Measurements from ENCODE around the gene C4orf50. TPM values are rescaled to one million over a fixed set of nuclear protein-coding genes. Genes with fewer than 3 reads are reported as not detected.

Gene C4orf50
- total RNA-seq, 1 experiment from 2014 or later, result not detected

DNA sequence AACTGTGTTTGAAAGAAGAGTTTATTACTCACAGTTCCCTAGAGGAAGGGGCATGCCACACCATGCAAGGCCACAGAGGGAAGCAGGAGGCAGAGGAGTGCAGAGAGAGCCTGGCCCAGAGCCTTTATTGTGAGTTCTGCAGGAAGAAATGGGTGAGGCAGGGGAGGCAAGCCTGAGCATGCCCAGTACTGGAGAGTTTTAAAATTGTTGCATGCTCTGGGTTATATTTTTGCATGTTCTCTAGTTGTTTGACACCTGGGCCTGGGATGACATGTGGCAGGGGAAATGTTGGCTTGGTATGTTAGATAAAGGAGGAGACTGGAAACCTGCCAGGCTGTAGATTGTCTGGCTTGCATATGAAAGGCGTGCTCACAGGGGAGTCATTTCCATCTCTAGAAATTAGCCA is 105.6 kb downstream of the C4orf50 start:
- Histone ChIP-seq H3K4me3 (no peak overlapping the region), H3K27me3 (no peaks in the 10 kb centered on the region), H3K9me3 (no peaks in the 10 kb centered on the region), H3K36me3 (no peaks in the 10 kb centered on the region)
- DNase-seq, result no peak

DNA sequence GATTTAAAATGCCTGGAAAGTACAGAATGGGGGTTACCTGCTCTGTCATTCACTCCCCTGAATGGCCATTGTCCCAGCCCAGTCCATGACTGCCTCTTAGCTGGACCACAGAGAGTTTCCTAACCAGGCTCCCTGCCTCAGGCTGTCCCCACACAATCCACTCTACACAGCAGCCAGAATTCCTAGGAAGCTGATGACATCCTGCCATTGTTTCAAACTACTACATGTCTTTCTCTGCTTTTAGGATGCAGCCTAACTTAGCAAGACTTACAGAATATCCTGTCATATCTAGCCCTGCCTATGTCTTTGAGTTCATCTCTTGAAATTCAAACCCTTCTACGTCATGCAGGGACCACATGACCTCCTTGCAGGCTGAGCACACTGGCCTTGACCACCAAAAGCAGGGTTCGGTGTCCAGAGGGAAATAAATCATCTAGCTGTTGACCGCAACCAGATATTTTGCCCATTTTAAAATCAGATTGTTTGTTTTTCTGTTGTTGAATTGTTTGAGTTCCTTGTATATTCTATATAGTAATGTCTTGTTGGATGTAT is 109.3 kb downstream of the C4orf50 start:
- Histone ChIP-seq H3K9me3 (no peaks in the 10 kb centered on the region), H3K27me3 (no peaks in the 10 kb centered on the region), H3K4me3 (no peak overlapping the region), H3K36me3 (no peaks in the 10 kb centered on the region)
- no peak for DNase-seq

DNA sequence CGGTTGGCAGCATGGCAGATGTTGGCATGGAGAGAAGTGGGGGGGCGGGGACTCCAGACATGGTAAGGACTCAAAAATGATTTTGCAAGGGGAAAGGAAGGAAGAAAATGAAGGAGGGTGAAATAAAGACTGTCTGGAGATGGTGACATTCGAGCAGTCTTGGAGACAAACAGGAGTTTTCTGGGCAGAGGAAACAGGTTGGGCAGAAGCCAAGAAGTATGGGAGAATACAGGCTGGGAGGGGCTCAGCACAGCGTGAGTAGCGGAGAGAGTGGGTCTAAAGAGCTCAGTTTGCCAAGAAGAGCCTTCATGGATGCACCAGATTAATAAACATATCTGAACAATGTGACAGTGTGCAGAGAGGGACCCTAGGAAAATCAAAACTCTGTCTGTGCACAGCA is 112.0 kb downstream of the C4orf50 start:
- H3K27me3 ChIP-seq, result no peaks in the 10 kb centered on the region
- no peak for DNase-seq
- H3K36me3 ChIP-seq, result no peaks in the 10 kb centered on the region
- no peaks in the 10 kb centered on the region for H3K9me3 ChIP-seq
- no peak overlapping the region for H3K4me3 ChIP-seq

DNA sequence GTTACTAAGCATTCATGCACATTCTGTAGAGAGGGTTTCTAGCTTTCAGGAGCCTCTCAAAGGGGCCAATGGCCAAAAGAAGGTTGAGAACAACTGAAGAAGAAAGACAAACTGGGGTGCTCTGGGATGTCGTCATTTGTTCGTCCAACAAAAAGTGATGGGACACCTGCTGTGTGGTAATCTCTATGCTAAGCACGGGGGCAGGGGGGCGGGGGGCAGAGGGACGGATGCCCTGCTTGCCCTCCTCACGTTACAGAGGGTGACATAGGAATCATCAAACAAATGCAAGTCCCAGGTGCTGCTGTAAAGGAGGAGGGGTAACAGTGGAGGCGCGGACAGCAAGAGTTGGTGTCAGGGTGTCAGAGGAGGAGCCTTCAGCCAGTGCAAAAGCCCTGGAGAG is 112.5 kb downstream of the C4orf50 start:
- Histone ChIP-seq H3K36me3 (no peaks in the 10 kb centered on the region), H3K4me3 (no peak overlapping the region), H3K27me3 (no peaks in the 10 kb centered on the region), H3K9me3 (no peaks in the 10 kb centered on the region)
- DNase-seq, result no peak

DNA sequence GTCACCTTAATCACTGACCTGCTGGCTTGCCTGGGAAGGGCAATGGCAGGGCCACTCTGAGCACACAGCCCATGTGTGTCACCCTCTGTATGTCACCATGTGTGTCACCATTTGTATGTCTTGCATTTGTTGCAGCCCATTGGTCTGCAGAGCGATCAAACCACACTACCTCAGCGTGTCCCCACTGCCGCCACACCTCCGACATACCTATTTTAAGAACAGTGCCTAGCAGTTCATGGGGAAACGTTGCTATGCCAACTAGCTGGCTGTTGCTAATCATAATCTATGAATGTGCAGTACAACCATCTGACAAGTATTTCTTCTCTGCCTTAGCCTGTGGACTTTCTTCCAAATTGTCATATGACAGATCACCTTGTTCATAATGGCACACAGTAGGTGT is 117.4 kb downstream of the C4orf50 start:
- H3K36me3 ChIP-seq, result no peaks in the 10 kb centered on the region
- no peaks in the 10 kb centered on the region for H3K9me3 ChIP-seq
- DNase-seq, result no peak
- H3K27me3 ChIP-seq, result no peaks in the 10 kb centered on the region
- no peak overlapping the region for H3K4me3 ChIP-seq

DNA sequence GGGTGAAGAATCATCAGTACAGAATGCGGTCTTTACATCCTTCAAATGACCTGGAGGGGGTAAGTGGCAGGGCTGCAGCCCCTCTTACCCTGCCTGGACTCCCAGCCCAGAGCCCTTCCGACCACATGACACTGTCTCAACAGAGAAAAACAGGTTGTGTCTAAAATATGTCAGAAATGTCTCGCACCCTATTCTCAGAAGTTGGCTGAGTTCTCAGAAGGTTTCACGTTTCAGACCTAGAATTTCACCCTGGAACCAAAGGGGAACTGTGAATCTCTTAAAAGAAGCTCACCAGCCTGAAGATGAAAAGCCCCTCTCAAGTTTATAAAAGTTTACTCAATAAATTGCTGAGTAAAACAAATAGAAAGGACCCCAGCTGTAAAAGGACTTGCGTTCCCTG is 118.3 kb downstream of the C4orf50 start:
- no peaks in the 10 kb centered on the region for H3K27me3 ChIP-seq
- no peak for DNase-seq
- H3K9me3 ChIP-seq, result no peaks in the 10 kb centered on the region
- H3K36me3 ChIP-seq, result no peaks in the 10 kb centered on the region
- H3K4me3 ChIP-seq, result no peak overlapping the region

DNA sequence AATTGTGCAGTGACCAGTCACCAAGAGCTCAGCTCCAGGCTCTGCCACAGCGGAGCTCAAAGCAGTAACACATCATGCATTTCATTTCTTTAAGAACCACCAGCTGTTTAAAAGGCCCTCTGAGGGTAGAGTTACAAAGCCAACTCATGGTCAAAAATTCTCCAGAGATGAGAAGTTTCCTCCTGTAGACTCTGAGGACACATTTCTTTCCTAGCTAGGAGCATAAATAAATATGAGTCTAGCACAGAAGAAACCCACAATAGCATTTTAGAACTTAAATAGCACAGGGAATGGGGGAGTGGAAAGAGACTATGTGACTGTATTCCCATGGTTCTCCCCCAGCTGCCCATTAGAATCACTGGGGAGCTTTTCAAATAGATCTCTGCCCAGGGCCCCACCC is 118.8 kb downstream of the C4orf50 start:
- no peaks in the 10 kb centered on the region for H3K36me3 ChIP-seq
- DNase-seq, result no peak
- no peaks in the 10 kb centered on the region for H3K27me3 ChIP-seq
- H3K4me3 ChIP-seq, result no peak overlapping the region
- no peaks in the 10 kb centered on the region for H3K9me3 ChIP-seq

DNA sequence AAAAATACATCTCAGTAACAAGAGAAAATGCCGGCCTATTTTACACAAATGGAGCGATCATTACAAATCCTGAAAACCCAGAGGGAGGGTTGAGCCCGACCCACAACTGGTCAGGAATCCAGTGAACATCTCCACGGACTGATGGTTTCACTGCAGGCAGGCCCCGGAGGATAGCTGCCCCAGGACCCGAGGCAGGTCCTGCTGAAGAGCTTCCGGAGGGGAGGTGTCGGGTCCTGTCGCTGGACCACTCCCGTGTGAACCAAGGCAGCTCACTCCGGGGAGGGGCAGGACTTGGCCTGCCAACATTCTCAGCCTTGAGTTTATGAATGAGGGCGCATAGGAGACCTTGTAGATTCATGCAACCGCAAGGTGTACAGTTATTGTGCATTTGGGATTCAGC is 120.6 kb downstream of the C4orf50 start:
- peaks cover 3% of the 10 kb centered on the region; the same call in 1 of the 2 replicates for H3K27me3 ChIP-seq
- no peaks in the 10 kb centered on the region for H3K9me3 ChIP-seq
- no peak overlapping the region for H3K4me3 ChIP-seq
- H3K36me3 ChIP-seq, result no peaks in the 10 kb centered on the region
- DNase-seq, result no peak

DNA sequence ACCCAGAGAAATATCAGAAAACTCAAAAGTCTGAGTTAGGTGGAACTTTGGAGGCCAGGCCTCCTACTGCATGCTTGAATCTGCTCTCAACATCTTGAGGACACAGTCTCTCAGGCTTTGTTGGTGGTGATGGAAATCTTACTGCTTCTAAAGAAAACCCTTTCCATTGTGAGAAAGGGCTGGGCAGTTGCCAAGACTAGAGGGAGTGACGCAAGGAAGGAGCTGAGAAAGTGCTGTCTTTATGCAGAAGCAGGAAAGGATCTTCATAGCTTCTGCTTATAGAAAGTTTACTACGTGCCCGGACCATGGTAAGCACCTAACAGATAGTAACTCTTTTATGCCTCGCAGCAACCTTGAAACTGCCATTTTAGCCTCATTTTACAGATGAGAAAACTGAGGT is 122.9 kb downstream of the C4orf50 start:
- H3K9me3 ChIP-seq, result no peaks in the 10 kb centered on the region
- H3K36me3 ChIP-seq, result no peaks in the 10 kb centered on the region
- no peak for DNase-seq
- no peak overlapping the region for H3K4me3 ChIP-seq
- peaks cover 11% of the 10 kb centered on the region for H3K27me3 ChIP-seq

DNA sequence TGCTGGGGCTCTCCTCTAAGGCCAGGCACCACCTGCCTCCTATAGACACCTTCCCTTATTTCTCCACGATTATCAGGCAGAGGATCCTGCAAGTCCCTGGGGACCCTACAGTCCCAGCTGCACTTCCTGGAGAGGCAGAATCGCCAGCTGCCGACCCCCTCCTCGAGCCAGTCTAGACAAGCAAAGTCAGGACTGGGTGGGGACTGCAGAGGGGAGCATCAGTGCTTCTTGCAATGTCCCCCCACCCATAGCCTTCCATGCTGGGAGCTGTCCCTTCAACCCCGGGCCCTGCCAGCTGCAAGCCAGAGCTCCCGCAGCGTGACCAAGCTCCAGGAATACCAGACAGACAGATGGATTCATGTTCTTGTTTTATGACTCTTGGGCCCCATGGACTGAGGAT is 124.0 kb downstream of the C4orf50 start:
- DNase-seq, result no peak
- H3K4me3 ChIP-seq, result no peak overlapping the region
- H3K27me3 ChIP-seq, result peaks cover 14% of the 10 kb centered on the region
- no peaks in the 10 kb centered on the region for H3K36me3 ChIP-seq
- no peaks in the 10 kb centered on the region for H3K9me3 ChIP-seq

DNA sequence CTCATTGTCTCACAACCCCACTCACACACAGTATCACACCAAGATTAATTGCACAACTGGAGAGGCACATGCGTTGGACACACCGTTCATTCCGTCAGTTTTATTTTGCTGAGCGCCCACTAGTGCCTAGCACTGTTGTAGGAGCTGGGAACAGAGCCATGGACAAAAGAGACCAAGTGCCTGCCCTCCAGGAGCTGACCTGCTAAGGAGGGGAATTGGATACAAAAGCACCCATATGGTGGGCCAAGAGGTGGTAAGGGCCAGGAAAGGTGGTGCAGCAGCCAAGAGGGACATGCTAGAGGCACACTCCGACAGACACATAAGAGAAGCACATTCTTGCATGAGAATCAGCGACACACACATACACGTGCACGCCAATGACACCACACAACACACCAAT is 124.6 kb downstream of the C4orf50 start:
- Histone ChIP-seq H3K27me3 (peaks cover 14% of the 10 kb centered on the region), H3K36me3 (no peaks in the 10 kb centered on the region), H3K9me3 (no peaks in the 10 kb centered on the region), H3K4me3 (no peak overlapping the region)
- DNase-seq, result no peak

DNA sequence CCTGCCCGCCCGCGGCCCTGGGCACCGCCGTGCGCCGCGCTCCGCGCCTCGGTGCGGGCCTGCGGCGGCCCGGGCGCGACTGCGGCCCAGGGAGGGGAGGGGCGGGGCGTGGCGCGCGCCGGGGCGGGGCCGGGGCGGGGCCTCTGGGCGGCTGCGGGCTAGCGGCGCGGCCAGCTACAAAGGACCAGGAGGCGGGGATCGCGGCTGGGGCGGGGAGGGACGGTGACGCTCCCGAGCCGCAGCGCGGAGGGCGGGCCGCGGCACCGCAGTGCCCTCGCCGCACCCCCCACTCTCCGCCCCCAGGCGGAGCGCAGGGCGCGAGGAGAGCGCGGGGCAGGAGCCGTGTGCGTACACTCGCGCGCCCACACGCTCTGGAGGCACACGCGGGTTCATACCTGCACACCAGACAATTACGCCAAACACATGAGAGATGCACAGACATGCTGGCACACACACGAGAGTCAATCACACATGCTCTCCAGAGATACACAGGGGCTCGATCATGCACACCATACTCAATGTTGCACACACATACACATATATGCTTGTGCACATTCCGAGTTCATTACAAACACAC is 125.1 kb downstream of the C4orf50 start, which contains the start of gene CRMP1:
CRMP1 (minus strand) TSS at position 83 of the 577 bp plus-strand sequence. CDS start 117 bp downstream, outside the sequence.
- Histone ChIP-seq H3K4me3 (no peak within 1 kb of the TSS), H3K27me3 (peaks cover 14% of the 10 kb centered on the region), H3K9me3 (no peaks in the 10 kb centered on the region), H3K36me3 (no peaks in the 10 kb centered on the region)
- no peak for DNase-seq

DNA sequence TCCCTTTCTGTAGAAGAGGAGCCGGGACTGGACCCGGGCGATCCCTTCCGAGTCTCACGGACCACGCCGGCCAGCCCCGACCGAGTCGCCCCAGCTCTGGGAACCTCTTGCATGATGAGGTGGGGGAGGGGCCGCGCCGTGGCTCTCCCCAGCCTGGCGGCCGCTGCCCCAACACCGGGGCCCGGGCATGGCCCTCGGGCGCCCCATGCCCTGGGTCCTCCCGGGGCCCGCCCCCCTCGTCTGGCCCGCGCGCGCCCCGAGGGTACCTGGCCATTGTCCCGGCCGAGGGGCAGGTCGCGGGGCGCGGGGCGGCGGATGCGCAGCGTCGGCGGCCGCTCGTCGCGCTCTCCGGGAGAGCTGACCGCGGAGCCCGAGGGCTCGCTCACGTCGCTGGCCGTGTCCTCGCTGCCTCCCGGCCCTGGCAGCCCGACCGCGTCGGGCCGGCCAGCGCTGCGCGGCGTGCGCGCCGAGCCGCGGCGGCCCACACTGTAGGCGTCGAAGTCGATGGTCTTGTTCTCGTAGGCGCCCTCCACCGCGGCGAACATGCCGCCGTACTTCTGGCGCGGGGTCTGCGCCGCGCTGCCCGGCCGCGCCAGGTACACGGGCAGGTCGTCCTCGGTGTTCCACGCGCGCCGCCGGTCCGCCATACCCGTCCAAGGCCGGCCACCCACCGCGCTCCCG is 125.8 kb downstream of the C4orf50 start:
- Histone ChIP-seq H3K4me3 (no peak overlapping the region), H3K36me3 (no peaks in the 10 kb centered on the region), H3K27me3 (peaks cover 14% of the 10 kb centered on the region), H3K9me3 (no peaks in the 10 kb centered on the region)
- no peak for DNase-seq

DNA sequence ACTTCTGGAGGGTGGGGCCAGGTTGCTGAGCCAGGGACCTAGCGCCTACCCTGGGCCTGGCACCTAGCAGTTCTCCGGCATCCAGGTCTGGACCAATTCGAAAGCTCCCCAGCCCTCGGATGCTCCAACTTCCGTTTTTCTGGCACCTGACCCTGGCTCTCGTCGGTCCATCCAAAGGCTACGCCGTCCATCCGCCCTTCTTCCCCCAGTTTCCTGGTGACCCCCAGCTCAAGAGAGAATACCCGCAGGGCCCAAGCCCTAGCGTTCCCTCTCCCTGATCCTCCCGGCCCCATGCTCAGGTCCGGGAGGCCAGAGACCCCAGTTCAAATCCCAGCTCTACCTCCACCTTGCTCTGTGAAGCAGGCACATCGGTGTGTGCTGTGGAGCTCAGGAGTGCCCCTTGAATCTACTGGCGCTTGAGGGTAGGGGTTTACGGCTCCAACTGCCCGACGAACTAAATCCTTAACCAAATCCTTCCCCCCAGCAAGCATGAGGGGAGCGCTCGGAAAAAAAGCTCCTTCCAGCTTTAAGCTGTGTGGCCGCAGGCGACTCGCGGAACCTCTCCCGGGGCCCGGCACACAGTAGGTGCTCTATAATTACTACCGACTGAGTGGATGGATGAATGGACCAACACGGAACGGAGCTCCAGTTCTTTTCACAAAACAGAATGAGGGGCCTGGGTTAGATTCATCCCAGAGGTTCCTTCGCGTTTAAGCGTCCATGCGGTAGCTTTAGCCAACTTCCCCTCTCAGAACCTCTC is 126.5 kb downstream of the C4orf50 start:
- Histone ChIP-seq H3K4me3 (no peak overlapping the region), H3K9me3 (no peaks in the 10 kb centered on the region), H3K36me3 (no peaks in the 10 kb centered on the region), H3K27me3 (peaks cover 14% of the 10 kb centered on the region)
- DNase-seq, result no peak

DNA sequence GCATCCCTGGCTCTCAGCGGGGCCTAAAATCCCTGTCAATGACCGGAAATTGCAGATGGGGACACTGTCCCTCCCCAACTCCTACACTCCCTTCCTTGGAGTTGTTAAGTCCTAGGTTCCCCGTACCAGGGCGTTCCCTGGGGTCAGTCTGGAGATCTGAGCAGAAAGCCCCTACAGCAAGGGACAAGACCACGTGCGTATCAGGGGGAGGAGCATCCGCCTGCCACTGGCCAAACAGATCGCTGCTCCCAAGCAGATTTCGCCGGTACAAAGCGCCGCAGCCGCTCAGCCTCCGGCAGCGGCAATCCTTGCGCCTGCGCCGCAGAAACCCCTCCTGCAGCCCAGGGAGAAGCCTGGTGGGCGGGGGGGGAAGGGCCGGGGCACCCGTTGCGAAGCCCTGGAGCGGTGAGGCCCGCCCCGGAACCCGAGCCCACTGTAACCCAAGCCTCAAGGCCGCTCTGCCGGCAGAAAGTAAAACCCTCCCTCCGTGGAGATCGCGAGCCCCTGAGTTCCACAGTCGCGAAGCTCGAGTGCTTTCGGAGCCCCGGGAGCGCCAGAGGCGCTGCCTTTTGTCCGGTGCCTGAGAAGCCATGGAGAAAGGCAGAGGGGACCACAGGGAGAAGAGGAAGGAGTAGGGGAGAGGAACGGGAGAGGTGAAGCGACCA is 128.0 kb downstream of the C4orf50 start:
- Histone ChIP-seq H3K36me3 (no peaks in the 10 kb centered on the region), H3K4me3 (no peak overlapping the region), H3K9me3 (no peaks in the 10 kb centered on the region), H3K27me3 (peaks cover 14% of the 10 kb centered on the region)
- no peak for DNase-seq

DNA sequence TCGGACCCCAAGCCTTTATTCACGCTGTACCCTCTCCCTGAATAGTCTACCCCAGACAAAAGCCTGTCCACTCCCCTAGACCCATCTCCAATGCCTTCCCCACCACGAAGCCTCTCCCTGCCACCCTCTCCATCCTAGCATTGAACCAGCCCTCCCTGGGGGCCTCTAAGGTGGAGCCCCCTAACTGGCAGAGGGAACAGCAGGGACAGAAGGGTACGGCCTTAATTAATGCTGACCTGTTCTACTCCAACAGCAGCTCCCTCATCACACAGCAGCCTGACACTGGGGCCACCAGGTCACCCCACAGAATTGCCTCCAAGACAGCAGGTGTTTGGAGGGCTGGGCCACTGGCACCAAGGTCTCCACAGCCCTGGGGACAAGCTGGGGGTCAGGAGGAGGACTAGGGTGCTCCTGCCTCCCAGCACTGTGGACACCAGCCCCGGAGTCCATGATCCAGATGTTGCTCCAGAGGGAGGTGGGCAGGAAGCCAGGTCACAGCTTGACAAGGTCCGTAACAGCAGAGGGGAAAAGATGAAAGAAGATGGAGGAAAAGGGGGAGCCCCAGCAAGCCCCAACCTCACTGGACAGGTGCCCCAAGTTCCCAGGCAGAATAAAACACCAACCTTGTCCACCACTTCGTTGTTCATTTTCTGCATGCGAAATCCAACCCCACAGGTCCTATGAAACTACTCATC is 129.1 kb downstream of the C4orf50 start:
- no peaks in the 10 kb centered on the region for H3K36me3 ChIP-seq
- H3K27me3 ChIP-seq, result peaks cover 14% of the 10 kb centered on the region
- DNase-seq, result no peak
- no peak overlapping the region for H3K4me3 ChIP-seq
- no peaks in the 10 kb centered on the region for H3K9me3 ChIP-seq
